Ecto neural progenitor cell (in vitro differentiated cells): ENCODE data around the gene UNG.

Source experiments
- DNase-seq: peaks from one replicate; pipeline ENCODE4 v3.0.0-alpha.2; 2018; ENCODE audit warnings: low spot score

The UNG gene

DNA sequence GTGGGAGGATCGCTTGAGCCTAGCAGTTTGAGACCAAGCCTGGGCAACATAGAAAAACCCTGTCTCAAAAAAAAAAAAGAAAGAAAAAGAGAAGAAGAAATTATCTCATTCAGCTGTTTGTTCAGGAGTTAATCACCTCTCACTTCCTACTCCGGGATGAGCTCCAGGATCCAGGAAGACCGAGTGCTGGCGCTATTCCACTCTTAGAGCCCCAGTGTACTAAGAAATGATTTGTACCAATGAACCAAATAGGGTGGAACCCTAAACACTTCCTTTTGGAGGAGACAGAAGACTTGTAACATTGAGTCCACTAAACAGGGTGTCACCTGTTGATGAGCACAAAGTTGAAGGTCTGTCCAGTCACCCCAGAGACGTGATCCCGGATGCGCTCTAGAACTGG, 7.7 kb upstream of the UNG start:
- no peak for DNase-seq

DNA sequence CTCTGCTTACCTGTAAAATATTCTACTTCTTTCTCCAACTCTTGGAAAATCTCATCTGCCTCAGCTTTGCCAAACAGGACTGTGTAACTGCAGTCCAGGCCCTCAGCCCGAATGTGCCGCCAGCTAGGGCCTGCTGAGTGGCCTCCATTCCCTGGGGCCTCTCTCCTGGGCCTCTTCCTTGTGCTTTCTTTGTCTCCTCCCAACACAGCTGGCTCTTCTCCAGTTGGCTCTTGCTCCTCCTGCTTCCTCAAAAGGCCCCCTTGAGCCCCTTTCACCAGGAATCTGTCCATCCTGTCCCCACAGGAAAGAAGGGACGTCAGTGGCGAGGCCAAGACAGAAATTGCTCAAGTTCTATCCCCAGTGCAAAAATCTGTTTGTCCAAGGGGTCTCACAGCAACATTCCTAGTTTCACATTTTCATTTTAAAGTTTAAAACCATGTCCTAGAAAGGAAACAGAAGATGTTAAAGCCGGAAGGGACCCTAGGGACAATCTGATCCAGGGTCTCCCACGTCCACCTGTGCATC, 4.8 kb upstream of the UNG start:
- DNase-seq: peak; percentile 40

DNA sequence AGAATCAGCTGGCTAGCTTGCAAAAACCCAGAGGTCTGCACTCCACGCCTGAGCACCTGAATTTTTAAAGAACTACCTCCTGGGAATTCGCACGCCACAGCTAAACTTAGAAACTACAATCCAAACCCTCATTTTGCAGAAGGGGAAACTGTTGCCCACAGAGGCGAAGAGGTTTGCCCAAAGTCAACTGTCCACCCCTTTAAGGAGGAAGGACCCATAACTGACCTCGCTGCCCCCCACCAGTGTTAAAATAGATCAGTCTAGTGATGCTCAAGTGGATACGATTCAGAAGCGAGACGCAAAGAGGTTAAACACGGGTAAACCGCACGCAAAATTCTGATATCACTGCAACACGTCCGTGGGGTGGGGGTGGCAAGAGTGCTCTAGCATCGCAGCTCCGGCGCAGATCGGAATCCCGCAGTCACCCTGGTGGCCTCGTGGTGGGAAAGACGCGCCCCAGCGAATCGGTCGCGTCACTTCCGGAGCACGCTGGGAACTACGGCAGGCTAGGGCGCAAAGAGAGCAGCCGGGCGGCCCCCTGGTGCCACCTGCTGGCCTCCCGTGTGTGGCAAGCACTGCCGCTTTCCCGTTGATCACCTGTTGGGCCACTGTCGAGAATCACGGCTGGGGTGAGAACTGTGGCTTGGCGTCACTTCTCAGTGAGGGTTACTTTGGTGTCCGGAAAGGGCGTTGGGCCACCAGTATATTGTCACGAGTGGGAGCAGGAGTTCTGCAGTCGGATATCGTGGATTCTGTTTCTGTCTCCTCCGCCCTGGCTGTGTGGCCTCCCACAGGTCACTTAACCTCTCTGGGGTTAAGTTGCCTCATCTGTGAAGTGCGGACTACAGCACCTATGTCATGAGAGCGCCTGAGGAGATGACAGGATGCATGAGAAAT, 4.1 kb upstream of the UNG start, which contains the start of gene ALKBH2:
ALKBH2 (minus strand) TSS at position 451 of the 897 bp plus-strand sequence. CDS start 686 bp downstream, outside the sequence.
- peak; percentile 96 for DNase-seq

DNA sequence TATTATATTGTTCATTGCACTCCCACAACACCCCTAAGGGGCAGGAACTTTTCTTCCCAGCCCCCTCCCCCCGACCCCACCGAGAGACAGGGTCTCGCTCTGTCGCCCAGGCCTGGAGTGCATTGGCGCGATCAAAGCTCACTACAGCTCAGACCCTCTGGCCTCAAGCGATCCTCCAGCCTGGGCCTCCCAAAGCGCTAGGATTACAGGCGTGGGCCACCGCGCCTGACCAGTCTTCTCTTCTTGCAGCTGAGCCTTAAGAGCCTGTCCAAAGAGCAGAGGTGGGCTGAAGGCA, 310 bp upstream of the UNG start:
- no peak for DNase-seq

DNA sequence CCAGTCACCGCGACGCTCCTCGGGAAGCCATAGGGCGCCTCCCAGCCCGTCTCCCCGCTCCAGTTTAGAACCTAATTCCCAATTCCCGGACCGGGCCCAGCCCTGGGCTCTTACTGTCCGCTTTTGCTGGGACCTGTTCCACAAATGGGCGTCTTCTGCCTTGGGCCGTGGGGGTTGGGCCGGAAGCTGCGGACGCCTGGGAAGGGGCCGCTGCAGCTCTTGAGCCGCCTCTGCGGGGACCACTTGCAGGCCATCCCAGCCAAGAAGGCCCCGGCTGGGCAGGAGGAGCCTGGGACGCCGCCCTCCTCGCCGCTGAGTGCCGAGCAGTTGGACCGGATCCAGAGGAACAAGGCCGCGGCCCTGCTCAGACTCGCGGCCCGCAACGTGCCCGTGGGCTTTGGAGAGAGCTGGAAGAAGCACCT, 797 bp downstream of the UNG start:
- DNase-seq: no peak

DNA sequence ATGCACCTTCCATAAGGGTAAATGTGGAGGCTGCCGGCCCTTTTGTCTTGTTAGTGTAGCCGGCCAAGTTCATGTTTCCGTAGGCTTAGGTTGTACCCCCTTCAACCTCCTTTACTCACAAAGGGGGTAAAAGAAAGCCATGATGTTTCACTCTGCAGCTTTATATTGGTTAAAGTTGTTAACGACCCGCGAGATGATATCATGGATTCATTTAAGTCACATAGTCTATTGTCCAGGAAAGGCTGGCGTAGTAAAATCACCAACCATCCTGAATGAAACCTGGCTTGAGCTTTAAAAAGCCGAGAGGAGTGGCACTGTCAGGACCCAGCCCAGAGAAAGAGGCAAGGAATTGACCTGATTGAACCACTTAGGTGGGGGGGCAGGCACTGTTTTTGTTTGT, 1.3 kb downstream of the UNG start:
- DNase-seq: peak; percentile 36

DNA sequence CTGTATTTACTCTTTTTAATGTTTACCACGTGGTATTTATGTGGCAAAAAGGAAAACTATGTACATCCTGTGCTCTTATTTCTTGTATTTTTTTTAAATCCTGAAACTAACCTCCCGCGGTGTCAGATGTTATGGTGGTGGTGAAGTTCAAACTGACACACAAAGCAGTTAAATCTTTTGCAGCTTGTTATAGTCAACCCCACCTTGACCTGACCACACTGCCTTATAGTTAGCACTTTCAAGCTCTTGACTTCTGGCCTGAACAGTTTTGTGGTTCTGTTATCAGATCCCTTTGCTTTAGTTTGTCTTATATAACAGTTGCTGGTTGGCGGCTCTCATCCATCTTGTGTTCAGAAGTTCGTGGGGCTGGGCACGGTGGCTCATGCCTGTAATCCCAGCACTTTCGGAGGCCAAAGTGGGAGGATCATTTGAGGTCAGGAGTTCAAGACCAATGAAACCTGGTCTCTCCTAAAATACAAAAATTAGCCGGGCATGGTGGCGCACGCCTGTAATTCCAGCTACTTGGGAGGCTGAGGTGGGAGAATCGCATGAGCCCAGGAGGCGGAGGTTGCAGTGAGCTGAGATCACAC, 2.1 kb downstream of the UNG start:
- no peak for DNase-seq

DNA sequence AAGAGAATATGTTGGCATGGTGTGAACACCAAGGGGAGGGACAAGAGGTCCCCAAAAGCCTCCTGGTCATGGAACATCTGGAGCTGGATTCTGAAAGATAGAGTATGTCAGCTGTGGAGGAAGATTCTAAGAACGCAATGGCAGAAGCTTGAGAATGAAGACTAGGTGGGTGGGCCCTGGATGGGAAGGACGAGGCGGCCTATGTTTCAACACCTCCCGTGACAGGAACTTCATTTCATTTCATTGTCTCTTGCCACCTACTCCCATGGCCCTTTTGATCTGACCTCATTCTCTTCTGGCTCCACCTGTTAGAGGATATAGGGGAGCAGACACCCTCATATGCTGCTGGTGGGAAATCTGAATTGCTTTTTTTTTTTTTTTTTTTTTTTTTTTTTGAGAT, 3.3 kb downstream of the UNG start:
- DNase-seq: no peak

DNA sequence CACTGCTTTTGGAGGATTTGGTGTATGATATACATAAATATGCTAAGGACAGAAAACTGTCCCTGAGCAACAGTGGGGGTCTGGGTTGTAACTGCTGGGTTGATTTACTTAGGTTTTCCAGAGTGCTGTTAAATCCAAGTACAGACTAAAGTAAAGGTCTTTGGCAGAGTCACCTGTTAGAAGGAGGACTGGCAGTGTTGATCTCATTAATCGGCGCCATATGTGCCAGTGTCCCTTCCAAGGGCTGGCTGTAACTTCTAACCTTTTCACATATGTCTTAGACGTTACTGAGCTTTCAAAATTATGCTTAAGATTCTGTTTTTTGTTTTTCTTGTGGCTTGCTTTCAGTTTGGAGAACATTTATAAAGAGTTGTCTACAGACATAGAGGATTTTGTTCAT, 5.1 kb downstream of the UNG start:
- no peak for DNase-seq

DNA sequence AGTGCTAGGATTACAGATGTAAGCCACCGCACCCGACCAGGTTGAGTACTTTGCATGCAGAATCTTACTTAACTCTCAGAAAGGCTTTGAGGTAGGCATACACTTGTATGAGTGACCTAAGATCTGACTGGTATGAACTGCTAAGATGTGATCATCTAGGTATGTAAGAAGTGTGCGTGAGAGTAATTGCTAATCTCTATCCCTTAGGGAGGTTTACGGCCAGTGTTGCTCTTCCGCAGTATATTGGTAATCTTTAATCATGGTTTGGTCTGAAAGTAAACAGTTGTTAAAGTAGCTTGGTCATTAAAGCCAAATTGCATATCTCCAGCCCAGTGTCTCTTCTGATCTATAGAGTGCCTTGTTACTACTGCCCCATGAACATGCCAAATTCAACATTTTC, 7.8 kb downstream of the UNG start:
- no peak for DNase-seq

DNA sequence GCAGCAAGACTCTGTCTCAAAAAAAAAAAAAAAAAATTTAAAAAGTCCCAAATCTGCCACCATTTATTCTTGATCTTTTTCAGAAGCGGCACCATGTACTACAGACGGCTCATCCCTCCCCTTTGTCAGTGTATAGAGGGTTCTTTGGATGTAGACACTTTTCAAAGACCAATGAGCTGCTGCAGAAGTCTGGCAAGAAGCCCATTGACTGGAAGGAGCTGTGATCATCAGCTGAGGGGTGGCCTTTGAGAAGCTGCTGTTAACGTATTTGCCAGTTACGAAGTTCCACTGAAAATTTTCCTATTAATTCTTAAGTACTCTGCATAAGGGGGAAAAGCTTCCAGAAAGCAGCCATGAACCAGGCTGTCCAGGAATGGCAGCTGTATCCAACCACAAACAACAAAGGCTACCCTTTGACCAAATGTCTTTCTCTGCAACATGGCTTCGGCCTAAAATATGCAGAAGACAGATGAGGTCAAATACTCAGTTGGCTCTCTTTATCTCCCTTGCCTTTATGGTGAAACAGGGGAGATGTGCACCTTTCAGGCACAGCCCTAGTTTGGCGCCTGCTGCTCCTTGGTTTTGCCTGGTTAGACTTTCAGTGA, 12.5 kb downstream of the UNG start:
- DNase-seq: no peak

DNA sequence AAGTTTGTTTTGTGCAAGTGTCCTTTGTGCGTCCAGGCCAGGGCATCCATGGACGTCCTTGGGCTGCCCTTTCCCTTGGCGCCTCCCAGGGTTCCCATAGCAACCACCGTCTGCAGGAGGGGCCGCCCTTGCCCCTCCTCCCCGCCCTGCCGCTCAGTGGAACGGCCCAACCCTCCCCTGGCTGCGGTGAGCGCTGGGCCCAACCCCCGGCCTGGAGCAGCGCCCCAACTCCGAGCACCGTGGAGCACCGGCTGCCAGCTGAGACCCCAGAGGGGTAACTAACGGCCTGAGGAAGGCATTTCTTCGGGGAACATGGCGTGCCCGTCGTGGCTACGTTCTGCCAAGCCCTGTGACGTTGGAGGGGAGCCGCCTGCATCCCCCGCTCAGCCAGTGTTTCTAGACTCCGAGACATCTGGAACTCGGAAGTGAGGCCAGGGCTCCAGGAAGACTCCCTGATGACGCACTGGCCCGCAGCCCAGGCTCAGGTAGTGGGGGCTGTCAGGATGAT, 13.6 kb downstream of the UNG start:
- peak; percentile 93 for DNase-seq

DNA sequence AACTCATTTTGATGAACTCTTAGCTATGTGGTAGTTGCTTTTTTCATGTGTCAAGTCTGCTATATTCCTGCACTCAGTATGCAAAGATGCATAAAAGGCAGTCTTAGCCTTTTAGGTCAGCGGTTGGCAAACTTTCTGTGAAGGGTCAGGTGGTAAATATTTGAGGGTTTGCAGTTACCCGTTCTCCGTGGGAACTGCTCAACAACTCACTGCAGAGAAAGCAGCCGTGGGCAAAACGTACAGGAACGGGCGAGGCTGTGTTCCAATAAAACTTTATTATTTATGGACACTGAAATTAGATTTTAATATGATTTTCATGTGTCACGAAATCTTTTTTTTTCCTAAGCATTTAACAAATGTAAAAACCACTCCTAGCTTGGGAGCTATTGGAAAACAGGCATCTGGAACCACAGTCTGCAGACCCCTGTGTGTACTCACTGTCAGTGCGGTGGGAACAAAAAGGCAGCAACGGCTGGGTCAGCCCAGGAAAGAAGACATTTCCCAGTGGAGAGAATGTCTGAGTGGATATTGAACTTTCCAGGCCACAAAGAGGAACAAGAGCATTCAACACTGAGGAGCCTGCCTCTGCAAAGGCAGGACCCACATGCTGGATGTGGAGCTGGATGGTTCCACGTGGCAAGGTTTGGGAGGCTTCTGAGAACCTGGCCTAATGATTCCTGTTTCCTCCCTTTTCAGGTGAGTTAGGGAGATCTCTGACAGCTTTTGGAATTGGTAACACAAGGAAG, 15.5 kb downstream of the UNG start:
- no peak for DNase-seq

DNA sequence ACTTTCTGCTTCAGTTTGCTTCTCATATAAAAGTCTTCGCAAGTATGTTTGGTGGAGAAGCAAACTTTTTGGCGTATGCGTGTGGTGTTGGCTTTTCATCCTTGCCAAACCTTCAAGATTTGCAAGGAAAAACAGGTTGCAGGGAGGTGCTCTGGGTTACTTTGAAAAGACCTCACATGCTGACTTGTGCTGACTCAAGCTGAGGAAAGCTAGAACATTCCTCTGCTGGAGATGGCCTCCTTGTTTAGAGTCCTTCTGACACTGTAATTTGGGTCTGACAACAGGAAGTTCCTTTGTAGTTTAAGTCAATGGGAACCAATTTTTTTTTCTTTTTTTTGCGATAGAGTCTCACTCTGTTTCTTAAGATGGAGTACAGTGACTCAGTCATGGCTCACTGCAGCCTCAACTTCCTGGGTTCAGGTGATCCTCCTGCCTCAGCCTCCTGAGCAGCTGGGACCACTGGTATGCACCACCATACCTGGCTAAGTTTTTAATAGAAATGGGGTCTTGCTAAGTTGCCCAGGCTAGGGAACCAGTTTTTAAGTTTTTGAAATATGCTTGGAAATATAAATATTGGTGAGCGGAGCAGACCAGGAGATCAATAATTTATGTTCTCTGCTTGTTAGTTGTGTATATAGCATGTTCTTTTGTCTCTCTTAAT, 16.4 kb downstream of the UNG start:
- DNase-seq: no peak

DNA sequence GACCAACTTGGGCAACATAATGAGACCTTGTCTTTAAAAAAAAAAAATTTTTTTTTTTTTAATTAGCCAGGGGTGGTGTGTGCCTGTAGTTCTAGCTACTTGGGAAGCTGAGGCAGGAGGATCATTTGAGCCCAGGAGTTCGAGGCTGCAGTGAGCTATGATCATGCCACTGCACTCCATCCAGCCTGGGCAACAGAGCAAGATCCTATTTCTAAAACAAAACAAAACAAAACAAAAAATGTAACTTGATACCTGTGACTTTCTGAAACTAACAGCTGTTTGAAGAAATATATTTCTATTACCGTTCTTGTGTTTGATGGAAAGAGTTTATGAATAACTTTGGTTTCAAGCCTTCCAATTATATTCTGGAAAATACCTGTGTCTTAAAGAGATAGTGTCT, 17.2 kb downstream of the UNG start:
- no peak for DNase-seq

DNA sequence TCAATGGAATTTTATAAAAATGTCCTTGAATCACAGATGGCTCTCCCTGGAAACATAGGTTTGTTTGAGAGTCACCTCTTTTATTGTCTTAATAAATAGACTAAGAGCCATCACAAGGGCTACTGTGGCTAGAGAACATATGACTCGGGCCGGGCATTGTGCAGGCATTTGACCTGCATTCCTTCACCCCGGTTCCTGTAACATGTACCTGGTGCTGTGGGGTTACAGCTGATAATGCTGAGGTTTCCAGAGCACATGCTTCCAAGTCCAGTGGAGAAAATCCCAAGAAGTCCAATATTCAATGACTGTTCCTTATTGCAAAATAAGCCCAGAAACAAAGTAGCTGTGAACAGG, 18.0 kb downstream of the UNG start:
- no peak for DNase-seq

DNA sequence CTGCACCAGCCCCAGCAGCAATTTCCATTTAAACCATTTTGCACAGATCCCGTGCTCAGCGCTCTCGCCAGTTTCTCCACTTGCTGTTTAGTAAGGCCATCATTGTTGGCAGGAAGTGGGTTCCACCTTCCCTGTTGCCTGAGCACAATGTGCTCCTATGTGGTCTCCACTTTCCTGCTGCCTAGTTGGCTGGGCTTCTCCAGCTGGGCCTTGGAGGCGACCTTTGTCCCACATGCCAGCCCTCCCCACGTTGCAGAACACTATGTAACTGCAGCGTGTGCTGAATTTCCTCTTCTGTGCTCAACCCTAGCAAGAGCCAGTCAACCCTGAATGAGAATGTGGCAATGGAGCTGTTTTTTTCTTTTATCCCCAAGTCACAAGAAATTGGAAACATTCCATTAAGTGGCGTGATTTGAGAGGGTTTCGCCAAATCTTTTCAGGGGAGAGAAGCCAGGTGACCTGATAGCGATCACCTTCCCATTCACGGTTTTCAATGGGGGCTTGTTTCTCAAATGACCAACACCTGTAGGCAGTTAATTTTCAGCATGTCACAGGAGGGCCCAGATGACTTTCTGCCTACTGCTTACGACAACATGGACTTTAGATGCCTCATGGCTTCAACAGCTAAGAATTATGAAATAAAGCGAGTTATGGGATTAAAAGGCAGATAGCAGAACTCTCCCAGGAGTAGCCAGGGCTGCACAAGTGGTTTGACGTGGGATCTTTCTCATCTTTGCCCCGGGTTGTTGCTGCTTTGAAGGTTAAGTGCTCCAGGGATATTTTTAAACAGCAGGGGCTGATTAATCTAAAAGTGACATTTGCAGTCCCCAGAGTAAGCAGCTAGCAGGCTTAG, 18.6 kb downstream of the UNG start, which contains the start of gene ACACB:
ACACB (plus strand) TSS at position 830 of the 853 bp plus-strand sequence. CDS start 22,819 bp downstream, outside the sequence.
- DNase-seq: no peak

DNA sequence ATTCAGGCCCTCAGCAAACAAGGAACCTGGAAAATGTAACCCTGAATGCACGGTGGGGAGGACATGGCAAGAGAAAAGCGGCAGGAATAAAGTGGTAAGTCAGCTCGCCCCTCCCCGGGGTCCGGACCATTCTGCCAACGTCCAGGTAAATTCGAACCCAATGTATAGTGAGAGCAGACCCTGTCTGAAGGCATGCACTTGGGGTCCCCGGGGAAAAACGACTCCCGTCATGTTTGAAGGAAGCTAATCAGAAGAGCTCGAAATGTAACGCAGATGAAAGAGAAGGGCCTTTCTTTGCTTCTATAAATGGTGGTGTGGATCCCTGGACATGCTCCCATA, 19.2 kb downstream of the UNG start:
- no peak for DNase-seq

DNA sequence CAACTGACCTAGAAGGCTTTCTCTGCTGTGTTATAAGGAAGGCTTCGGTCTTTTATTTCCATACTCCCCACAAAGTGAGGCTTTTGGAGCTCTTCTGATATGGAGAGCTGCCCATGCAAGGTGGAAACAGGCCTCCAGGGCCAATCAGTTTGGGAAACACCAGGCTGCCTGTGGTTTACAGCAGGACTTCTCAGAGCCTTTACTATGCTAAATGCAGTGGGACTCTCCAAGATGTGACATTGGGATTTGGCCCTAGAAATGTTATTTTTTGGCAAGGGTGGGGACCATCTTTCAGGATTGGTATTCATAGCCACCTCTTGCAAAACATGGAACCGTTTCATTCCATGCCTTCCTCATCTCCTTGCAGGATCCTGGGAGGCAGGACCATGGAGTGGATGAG, 22.7 kb downstream of the UNG start:
- DNase-seq: no peak

DNA sequence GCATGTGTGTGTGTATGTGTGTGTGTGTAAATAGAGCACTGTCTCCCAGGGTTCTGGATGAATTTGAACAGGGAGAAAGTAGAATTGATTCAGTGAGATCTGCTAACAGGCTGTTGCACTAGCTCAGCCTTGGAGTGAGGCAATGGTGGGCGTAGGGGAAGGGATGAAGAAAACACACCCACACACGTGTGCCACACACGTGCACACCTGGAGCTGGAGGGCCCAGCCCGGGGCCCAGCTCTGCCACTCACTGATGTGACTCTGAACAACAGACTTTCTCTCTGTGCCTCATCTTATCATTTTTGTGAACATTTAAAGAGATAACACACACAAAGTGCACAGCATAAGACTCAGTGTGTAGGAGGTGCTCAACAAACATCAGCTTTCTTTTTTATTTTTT, 23.2 kb downstream of the UNG start:
- DNase-seq: no peak

DNA sequence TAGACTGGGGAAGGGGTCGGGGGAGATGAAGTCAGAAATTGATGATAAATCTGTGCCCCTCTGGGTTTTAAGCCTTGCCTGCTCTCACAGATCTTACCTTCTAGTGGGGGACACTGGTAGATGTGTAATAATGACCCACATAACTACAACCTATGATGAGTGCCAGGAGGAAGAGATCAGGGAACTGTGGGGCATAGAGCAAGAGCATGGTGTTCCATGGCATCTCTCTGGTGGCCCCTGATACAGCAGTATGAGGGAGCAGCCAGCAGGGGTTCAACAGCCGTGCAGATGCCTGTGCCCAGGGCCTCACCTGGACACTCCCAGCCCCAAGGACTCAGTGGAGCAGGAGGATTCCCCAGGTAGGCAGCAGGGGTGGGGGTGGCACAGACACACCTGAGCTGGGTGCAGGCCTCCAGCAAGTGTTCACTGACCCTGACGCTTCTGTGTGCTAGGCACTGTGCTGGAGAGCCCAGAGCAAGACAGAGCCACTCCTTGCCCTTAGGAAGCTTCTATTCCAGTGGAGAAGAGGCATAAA, 24.0 kb downstream of the UNG start:
- no peak for DNase-seq
